HepG2 (cell line): ENCODE measurements around the gene ATP6V0E2. TPM values are rescaled to one million over a fixed set of nuclear protein-coding genes. Genes with fewer than 3 reads are reported as not detected.

Experiments used
- ATAC-seq: fragments of 200-7000 bp; cut with Tn5 transposase; 3 replicates; pipeline ENCODE4 v1.9.1; 2020; ENCODE audit warnings: mild to moderate bottlenecking, moderate library complexity
- BruUV-seq: library from RNA; stranded (reverse); fragments of 400-500 nt; replicated peaks from 2 replicates; lab custom pipeline; 2021; lab: Mats Ljungman, UMichigan
- CTCF ChIA-PET: fragments of 300-600 bp; formaldehyde crosslinking; extraction: SDS; loops from one replicate; lab custom pipeline; 2021; ENCODE audit warnings: low total read pairs, inconsistent platforms, low intra/inter-chr PET ratio; lab: Yijun Ruan, JAX
- POLR2A ChIA-PET: fragments of 350-600 bp; sonication (Branson Sonifier 250); formaldehyde crosslinking; loops from one replicate; lab custom pipeline; 2020; ENCODE audit warnings: antibody characterized with exemption, inconsistent platforms; lab: Yijun Ruan, JAX
- DNase-seq: peaks from one replicate; pipeline ENCODE4 v3.0.0-alpha.2; 2015; ENCODE audit warnings: low spot score
- FAIRE-seq: peaks from 3 replicates; lab custom pipeline; 2011; peaks lifted over from hg19 to GRCh38; lab: Jason Lieb, UNC
- H2AFZ ChIP-seq: one replicate; pipeline ENCODE4 v1.6.1; 2011; ENCODE audit warnings: low read length, inconsistent platforms
- H3K27ac ChIP-seq: fragments of 300-600 bp; 3 replicates; pipeline ENCODE4 v1.8.0; 2011; ENCODE audit warnings: mixed run types, mild to moderate bottlenecking, mixed read lengths, low read length, inconsistent platforms; ENCODE audit not compliant: insufficient read depth; ENCODE audit errors: extremely low read length
- H3K27me3 ChIP-seq, 2 experiments: fragments of 200-600 bp in 1 of 2; 2 replicates in 1 of 2; 3 replicates in 1 of 2; pipeline versions ENCODE4 v1.6.0 to v1.8.0; 2011; ENCODE audit warnings: low read length in 2 of 2, mild to moderate bottlenecking in 2 of 2, moderate library complexity in 2 of 2, inconsistent platforms in 1 of 2; ENCODE audit not compliant: insufficient read depth in 2 of 2, control insufficient read depth in 1 of 2
- H3K36me3 ChIP-seq, 2 experiments: fragments of 200-600 bp in 1 of 2; replicated peaks in 1 of 2; 2 replicates in 1 of 2; 3 replicates in 1 of 2; pipeline versions ENCODE4 v1.5.1 to v1.8.0; 2011; ENCODE audit warnings: low read length in 2 of 2, inconsistent platforms in 1 of 2; ENCODE audit not compliant: insufficient read depth in 2 of 2, control insufficient read depth in 1 of 2
- H3K4me1 ChIP-seq: 2 replicates; pipeline ENCODE4 v1.5.1; 2012; ENCODE audit warnings: low read length, inconsistent platforms; ENCODE audit not compliant: insufficient read depth
- H3K4me2 ChIP-seq: 2 replicates; pipeline ENCODE4 v1.6.0; 2011; ENCODE audit warnings: low read depth, low read length, inconsistent platforms
- H3K4me3 ChIP-seq, 3 experiments: fragments of 200-600 bp in 1 of 3; sonication (generic), shearing (Covaris generic) in 1 of 3; replicated peaks in 1 of 3; 2 replicates each; pipeline ENCODE4 v1.5.1; 2011 to 2016; ENCODE audit warnings: low read length in 3 of 3, inconsistent platforms in 2 of 3, low read depth in 2 of 3, mild to moderate bottlenecking in 2 of 3, control low read depth in 1 of 3, mixed read lengths in 1 of 3; ENCODE audit not compliant: insufficient read depth in 1 of 3
- H3K79me2 ChIP-seq: one replicate; pipeline ENCODE4 v1.6.1; 2011; ENCODE audit warnings: low read length, inconsistent platforms; ENCODE audit not compliant: insufficient read depth
- H3K9ac ChIP-seq: 2 replicates; pipeline ENCODE4 v1.6.0; 2011; ENCODE audit warnings: mild to moderate bottlenecking, low read depth, low read length, inconsistent platforms; ENCODE audit not compliant: insufficient read depth
- H3K9me3 ChIP-seq: 2 replicates; pipeline ENCODE4 v1.5.1; 2012; ENCODE audit warnings: mild to moderate bottlenecking, low read length
- H4K20me1 ChIP-seq: 2 replicates; pipeline ENCODE4 v1.6.0; 2011; ENCODE audit warnings: inconsistent platforms, mild to moderate bottlenecking, low read length, moderate library complexity; ENCODE audit not compliant: insufficient read depth
- BORCS8-MEF2B ChIP-seq: sonication (generic); formaldehyde crosslinking; IDR thresholded peaks from 2 replicates; pipeline ENCODE4 v1.8.0; 2022; ENCODE audit warnings: mild to moderate bottlenecking, missing genetic modification reagents
- DMAP1 ChIP-seq: IDR thresholded peaks from 2 replicates; pipeline ENCODE4 v1.6.1; 2016
- DPF2 ChIP-seq: sonication (generic); formaldehyde crosslinking; IDR thresholded peaks from 2 replicates; pipeline ENCODE4 v1.4.0; 2020; ENCODE audit warnings: mild to moderate bottlenecking, low read depth, missing genetic modification reagents, borderline replicate concordance
- KDM4B ChIP-seq: sonication (generic); formaldehyde crosslinking; IDR thresholded peaks from 2 replicates; pipeline ENCODE4 v1.4.0; 2020; ENCODE audit warnings: missing genetic modification reagents
- KLF6 ChIP-seq: IDR thresholded peaks from 2 replicates; pipeline ENCODE4 v1.8.0; 2016; ENCODE audit warnings: missing biosample characterization, missing genetic modification reagents
- LCORL ChIP-seq, 2 experiments: fragments of 450-650 bp in 1 of 2; sonication (generic) in 1 of 2; formaldehyde crosslinking in 1 of 2; IDR thresholded peaks; 2 replicates each; pipeline versions ENCODE4 v1.5.0 to v1.6.1; 2017 to 2020; ENCODE audit warnings: antibody characterized with exemption in 1 of 2, missing genetic modification reagents in 1 of 2
- MED1 ChIP-seq: sonication (generic); formaldehyde crosslinking; IDR thresholded peaks from 2 replicates; pipeline ENCODE4 v1.4.0; 2020; ENCODE audit warnings: missing genetic modification reagents
- RFX3 ChIP-seq: IDR thresholded peaks from 2 replicates; pipeline ENCODE4 v1.6.1; 2016; ENCODE audit warnings: missing biosample characterization, missing genetic modification reagents
- RXRA ChIP-seq: sonication (generic); formaldehyde crosslinking; IDR thresholded peaks from 2 replicates; pipeline ENCODE4 v1.5.1; 2020; ENCODE audit warnings: missing genetic modification reagents
- RXRB ChIP-seq: IDR thresholded peaks from 2 replicates; pipeline ENCODE4 v1.6.1; 2016; ENCODE audit warnings: borderline replicate concordance, missing genetic modification reagents, missing compliant biosample characterization
- TCF7 ChIP-seq: sonication (generic); IDR thresholded peaks from 2 replicates; pipeline ENCODE4 v1.6.1; 2016; ENCODE audit warnings: antibody characterized with exemption, low read depth
- ZMYM3 ChIP-seq: sonication (generic); formaldehyde crosslinking; IDR thresholded peaks from 2 replicates; pipeline ENCODE4 v1.5.1; 2020; ENCODE audit warnings: mild to moderate bottlenecking, missing genetic modification reagents
- ZSCAN12 ChIP-seq: sonication (generic); formaldehyde crosslinking; IDR thresholded peaks from 2 replicates; pipeline ENCODE4 v1.9.0; 2021; ENCODE audit warnings: mild to moderate bottlenecking, missing genetic modification reagents
- WGBS: methylation state at CpG from one replicate; pipeline ENCODE4 v1.1.6; 2017; ENCODE audit warnings: low lambda C conversion rate; 5-methylcytosine and 5-hydroxymethylcytosine counted together
- in situ Hi-C: cut with HindIII; loops from 2 replicates; pipeline ENCODE4 v1.10.0; 2017; ENCODE audit warnings: low pct_unique_long_range_greater_than_20kb; ENCODE audit not compliant: extremely low pct_ligation_motif_present
- intact Hi-C: fragments of 100-400 bp; cut with micrococcal nuclease; formaldehyde crosslinking; loops from one replicate; pipeline ENCODE4 v1.10.0; 2022; ENCODE audit not compliant: unreplicated experiment
- polyA plus RNA-seq, 8 experiments: library from polyadenylated mRNA; depleted of rRNA in 3 of 8; stranded (reverse) in 7 of 8; unstranded in 1 of 8; fragments of >200 nt; fragmentation: Illumina TruSeq in 4 of 8; extraction: Trizol in 4 of 8; gene quantifications; 2 replicates each; pipeline versions ENCODE4 v1.2.1 to v1.2.3, GENCODE V29; 2011 to 2016; ENCODE audit warnings: low read depth in 4 of 8, missing spikeins in 1 of 8, mixed read lengths in 1 of 8; ENCODE audit not compliant: insufficient read depth in 1 of 8
- total RNA-seq, 5 experiments: library from RNA; depleted of rRNA; stranded (reverse); fragments of >200 nt; fragmentation: Illumina TruSeq; extraction: Trizol; gene quantifications; 2 replicates each; pipeline ENCODE4 v1.2.3, GENCODE V29; 2016; ENCODE audit warnings: low read depth in 1 of 5
- TF ChIP-seq, protein P1 (sequence below): sonication (generic); formaldehyde crosslinking; IDR thresholded peaks from 2 replicates; pipeline ENCODE4 v1.4.0; 2020; ENCODE audit warnings: missing genetic modification reagents; ENCODE audit errors: not compliant biosample characterization
- TF ChIP-seq, protein P2 (sequence below): IDR thresholded peaks from 2 replicates; pipeline ENCODE4 v1.6.1; 2016
- TF ChIP-seq, protein P3 (sequence below): sonication (generic); formaldehyde crosslinking; IDR thresholded peaks from 2 replicates; pipeline ENCODE4 v1.4.0; 2020; ENCODE audit warnings: missing genetic modification reagents, borderline replicate concordance
- TF ChIP-seq, protein P4 (sequence below): sonication (generic); formaldehyde crosslinking; IDR thresholded peaks from 2 replicates; pipeline ENCODE4 v1.4.0; 2020; ENCODE audit warnings: missing genetic modification reagents
- TF ChIP-seq, protein P5 (sequence below): sonication (generic); formaldehyde crosslinking; conservative IDR thresholded peaks from 2 replicates; pipeline ENCODE4 v1.8.0; 2022; ENCODE audit warnings: low read depth, missing genetic modification reagents

Gene ATP6V0E2
- total and polyA plus RNA-seq, 2 of the 13 experiments (the other 11 are each of a cell fraction or from before 2014, with no cell fraction given) = 36.8 to 203 TPM

DNA sequence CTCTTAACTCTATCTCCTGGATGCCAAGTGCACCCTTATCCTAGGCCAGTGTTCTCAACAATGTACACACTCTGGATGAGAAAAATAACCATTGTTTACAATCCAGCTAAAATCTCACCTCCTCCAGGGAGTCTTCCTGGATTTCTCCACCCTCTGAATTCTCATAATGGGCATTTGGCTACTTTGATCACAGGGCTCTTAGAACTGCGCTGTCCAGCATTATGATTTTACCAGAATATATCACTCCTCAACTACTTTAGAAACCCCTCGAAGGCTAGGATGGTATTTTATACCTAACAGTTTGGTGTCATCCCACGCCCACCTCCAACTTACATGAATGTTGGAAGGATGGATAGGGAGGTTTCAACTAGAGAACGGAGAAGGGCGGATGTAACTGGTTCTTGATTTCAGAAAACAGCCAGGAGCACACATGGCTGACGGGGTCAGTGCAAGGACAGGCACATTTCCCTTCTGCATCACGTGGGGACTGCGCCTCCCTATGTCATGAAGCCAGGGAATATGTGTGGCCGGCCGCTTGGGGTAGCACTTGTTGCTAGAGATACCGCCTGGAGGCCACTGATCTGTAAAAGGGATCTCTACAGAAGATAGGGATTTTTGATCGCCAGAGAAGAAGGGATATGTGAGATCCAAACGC lies 1.2 kb upstream of the ATP6V0E2 start:
- BruUV-seq = no TSS peak
- TF ChIP-seq RXRB (CRISPR knock-in tag) = peak; percentile 58
- TF ChIP-seq, protein P1, sequence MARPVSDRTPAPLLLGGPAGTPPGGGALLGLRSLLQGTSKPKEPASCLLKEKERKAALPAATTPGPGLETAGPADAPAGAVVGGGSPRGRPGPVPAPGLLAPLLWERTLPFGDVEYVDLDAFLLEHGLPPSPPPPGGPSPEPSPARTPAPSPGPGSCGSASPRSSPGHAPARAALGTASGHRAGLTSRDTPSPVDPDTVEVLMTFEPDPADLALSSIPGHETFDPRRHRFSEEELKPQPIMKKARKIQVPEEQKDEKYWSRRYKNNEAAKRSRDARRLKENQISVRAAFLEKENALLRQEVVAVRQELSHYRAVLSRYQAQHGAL (CRISPR knock-in tag) = no peak
- TF ChIP-seq ZMYM3 = peak; percentile 92
- TF ChIP-seq DPF2 (CRISPR knock-in tag) = no peak
- TF ChIP-seq RFX3 (CRISPR knock-in tag) = no peak
- TF ChIP-seq KLF6 (CRISPR knock-in tag) = no peak
- no peak for TF ChIP-seq MED1 (CRISPR knock-in tag)
- no peak for TF ChIP-seq ZSCAN12
- TF ChIP-seq, protein P2, sequence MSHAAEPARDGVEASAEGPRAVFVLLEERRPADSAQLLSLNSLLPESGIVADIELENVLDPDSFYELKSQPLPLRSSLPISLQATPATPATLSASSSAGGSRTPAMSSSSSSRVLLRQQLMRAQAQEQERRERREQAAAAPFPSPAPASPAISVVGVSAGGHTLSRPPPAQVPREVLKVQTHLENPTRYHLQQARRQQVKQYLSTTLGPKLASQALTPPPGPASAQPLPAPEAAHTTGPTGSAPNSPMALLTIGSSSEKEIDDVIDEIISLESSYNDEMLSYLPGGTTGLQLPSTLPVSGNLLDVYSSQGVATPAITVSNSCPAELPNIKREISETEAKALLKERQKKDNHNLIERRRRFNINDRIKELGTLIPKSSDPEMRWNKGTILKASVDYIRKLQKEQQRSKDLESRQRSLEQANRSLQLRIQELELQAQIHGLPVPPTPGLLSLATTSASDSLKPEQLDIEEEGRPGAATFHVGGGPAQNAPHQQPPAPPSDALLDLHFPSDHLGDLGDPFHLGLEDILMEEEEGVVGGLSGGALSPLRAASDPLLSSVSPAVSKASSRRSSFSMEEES = peak; percentile 54; the same call in 1 of the 2 replicates
- TF ChIP-seq, protein P3, sequence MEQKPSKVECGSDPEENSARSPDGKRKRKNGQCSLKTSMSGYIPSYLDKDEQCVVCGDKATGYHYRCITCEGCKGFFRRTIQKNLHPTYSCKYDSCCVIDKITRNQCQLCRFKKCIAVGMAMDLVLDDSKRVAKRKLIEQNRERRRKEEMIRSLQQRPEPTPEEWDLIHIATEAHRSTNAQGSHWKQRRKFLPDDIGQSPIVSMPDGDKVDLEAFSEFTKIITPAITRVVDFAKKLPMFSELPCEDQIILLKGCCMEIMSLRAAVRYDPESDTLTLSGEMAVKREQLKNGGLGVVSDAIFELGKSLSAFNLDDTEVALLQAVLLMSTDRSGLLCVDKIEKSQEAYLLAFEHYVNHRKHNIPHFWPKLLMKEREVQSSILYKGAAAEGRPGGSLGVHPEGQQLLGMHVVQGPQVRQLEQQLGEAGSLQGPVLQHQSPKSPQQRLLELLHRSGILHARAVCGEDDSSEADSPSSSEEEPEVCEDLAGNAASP (CRISPR knock-in tag) = peak; percentile 48; the same call in 1 of the 2 replicates
- no peak for TF ChIP-seq TCF7
- peak; percentile 73; the same call in 1 of the 2 replicates for TF ChIP-seq RXRA (CRISPR knock-in tag)
- no peak for TF ChIP-seq LCORL (IDR thresholded peaks at IDR 0.05)
- peak; percentile 44 for TF ChIP-seq LCORL (CRISPR knock-in tag; IDR thresholded peaks at IDR 0.05)
- TF ChIP-seq, protein P4, sequence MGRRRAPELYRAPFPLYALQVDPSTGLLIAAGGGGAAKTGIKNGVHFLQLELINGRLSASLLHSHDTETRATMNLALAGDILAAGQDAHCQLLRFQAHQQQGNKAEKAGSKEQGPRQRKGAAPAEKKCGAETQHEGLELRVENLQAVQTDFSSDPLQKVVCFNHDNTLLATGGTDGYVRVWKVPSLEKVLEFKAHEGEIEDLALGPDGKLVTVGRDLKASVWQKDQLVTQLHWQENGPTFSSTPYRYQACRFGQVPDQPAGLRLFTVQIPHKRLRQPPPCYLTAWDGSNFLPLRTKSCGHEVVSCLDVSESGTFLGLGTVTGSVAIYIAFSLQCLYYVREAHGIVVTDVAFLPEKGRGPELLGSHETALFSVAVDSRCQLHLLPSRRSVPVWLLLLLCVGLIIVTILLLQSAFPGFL = no peak
- TF ChIP-seq DMAP1 = 0 out of 2 replicates have a peak, but pooled peaks have one; percentile 17
- TF ChIP-seq KDM4B (CRISPR knock-in tag) = no peak
- TF ChIP-seq, protein P5, sequence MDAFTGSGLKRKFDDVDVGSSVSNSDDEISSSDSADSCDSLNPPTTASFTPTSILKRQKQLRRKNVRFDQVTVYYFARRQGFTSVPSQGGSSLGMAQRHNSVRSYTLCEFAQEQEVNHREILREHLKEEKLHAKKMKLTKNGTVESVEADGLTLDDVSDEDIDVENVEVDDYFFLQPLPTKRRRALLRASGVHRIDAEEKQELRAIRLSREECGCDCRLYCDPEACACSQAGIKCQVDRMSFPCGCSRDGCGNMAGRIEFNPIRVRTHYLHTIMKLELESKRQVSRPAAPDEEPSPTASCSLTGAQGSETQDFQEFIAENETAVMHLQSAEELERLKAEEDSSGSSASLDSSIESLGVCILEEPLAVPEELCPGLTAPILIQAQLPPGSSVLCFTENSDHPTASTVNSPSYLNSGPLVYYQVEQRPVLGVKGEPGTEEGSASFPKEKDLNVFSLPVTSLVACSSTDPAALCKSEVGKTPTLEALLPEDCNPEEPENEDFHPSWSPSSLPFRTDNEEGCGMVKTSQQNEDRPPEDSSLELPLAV (CRISPR knock-in tag) = no peak
- no peak for TF ChIP-seq BORCS8-MEF2B (CRISPR knock-in tag)

More for the DNA sequence above, 1.2 kb upstream of the ATP6V0E2 start:
- Histone ChIP-seq H3K4me3 (peak overlapping the region; percentile 69 to 80 (median 76)), H3K4me1 (peaks cover 33% of the 10 kb centered on the region), H3K4me2 (peak overlapping the region; percentile 92), H3K79me2 (peaks cover 8% of the 10 kb centered on the region), H4K20me1 (no peaks in the 10 kb centered on the region), H3K9me3 (no peaks in the 10 kb centered on the region), H2AFZ (peak overlapping the region; percentile 70), H3K36me3 (peaks cover 0 to 4% of the 10 kb centered on the region in 2 experiments; a peak in 1 of 5 replicates), H3K9ac (peak overlapping the region; percentile 64), H3K27ac (peak overlapping the region; percentile 68), H3K27me3 (no peaks in the 10 kb centered on the region)
- intact Hi-C loops (loop anchor here (2.0 kb wide), 1 partner anchor 34 kb away; the partner anchor contains the start of gene ZNF862), in situ Hi-C loops (loop anchor here (25.0 kb wide), 1 partner anchor 165 kb away; no protein-coding TSS in a partner anchor)
- POLR2A ChIA-PET = no interaction called here
- ATAC-seq (peak; percentile 71), FAIRE-seq (peak; percentile 76), DNase-seq (peak; percentile 81)
- 47% methylated on average over 7 of the region's 13 CpGs for WGBS
- CTCF ChIA-PET = interaction anchor here (1.2 kb wide), 1 partner anchor 11 kb away, joined by 3 read pairs; no protein-coding TSS in a partner anchor
